B cell (primary cell): ENCODE measurements around the gene MAP3K2. TPM values are rescaled to one million over a fixed set of nuclear protein-coding genes. Genes with fewer than 3 reads are reported as not detected.

Source experiments
- ATAC-seq: fragments of 200-7000 bp; cut with Tn5 transposase; one replicate; pipeline ENCODE4 v1.10.0; 2021; ENCODE audit warnings: low read depth, mild to moderate bottlenecking, moderate number of reproducible peaks, moderate library complexity
- CTCF ChIA-PET: fragments of 350-600 bp; sonication (Branson Sonifier 250); formaldehyde crosslinking; loops from one replicate; lab custom pipeline; 2021; ENCODE audit warnings: antibody characterized with exemption, inconsistent platforms; lab: Charles Lee
- POLR2A ChIA-PET: fragments of 350-600 bp; sonication (Branson Sonifier 250); formaldehyde crosslinking; loops from one replicate; lab custom pipeline; 2021; ENCODE audit warnings: antibody characterized with exemption; lab: Charles Lee
- DNase-seq: peaks from one replicate; pipeline ENCODE4 v3.0.0; 2013
- H2AFZ ChIP-seq: 2 replicates; pipeline ENCODE4 v1.6.1; 2012; ENCODE audit warnings: mild to moderate bottlenecking, low read depth, low read length; ENCODE audit not compliant: insufficient read depth, poor library complexity, severe bottlenecking
- H3K27ac ChIP-seq, 2 donors: 1 replicate in 1 of 2; 2 replicates in 1 of 2; pipeline ENCODE4 v1.5.1; 2012 to 2013; ENCODE audit warnings: low read length in 2 of 2, mild to moderate bottlenecking in 2 of 2, moderate library complexity in 1 of 2
- H3K27me3 ChIP-seq, 4 experiments: fragments of 200-600 bp in 1 of 4; sonication (generic) in 1 of 4; replicated peaks in 1 of 4; 1 replicate in 2 of 4; 2 replicates in 2 of 4; pipeline versions ENCODE4 v1.6.1 to v1.7.0; 2013 to 2016; ENCODE audit warnings: low read length in 3 of 4, mild to moderate bottlenecking in 2 of 4, mixed read lengths in 1 of 4, moderate library complexity in 1 of 4; ENCODE audit not compliant: insufficient read depth in 4 of 4, control insufficient read depth in 3 of 4; ENCODE audit errors: control extremely low read depth in 1 of 4
- H3K36me3 ChIP-seq, 2 experiments: replicated peaks in 1 of 2; 1 replicate in 1 of 2; 2 replicates in 1 of 2; pipeline versions ENCODE4 v1.6.1 to v1.7.1; 2013; ENCODE audit warnings: low read length in 1 of 2; ENCODE audit not compliant: insufficient read depth in 2 of 2, control insufficient read depth in 1 of 2; ENCODE audit errors: control extremely low read depth in 1 of 2, extremely low read depth in 1 of 2
- H3K4me1 ChIP-seq, 2 donors: fragments of 200-600 bp in 1 of 2; sonication (generic) in 1 of 2; 1 replicate in 1 of 2; 2 replicates in 1 of 2; pipeline versions ENCODE4 v1.5.1 to v1.6.1; 2013 to 2017; ENCODE audit warnings: low read length in 2 of 2; ENCODE audit not compliant: control insufficient read depth in 2 of 2, insufficient read depth in 2 of 2
- H3K4me2 ChIP-seq: replicated peaks from 2 replicates; pipeline ENCODE3; 2012; ENCODE audit warnings: mild to moderate bottlenecking, low read depth, low read length; ENCODE audit not compliant: poor library complexity, severe bottlenecking
- H3K4me3 ChIP-seq, 5 experiments: fragments of 200-600 bp in 1 of 5; sonication (generic) in 1 of 5; 1 replicate in 3 of 5; 2 replicates in 2 of 5; pipeline versions ENCODE4 v1.5.1 to v1.7.0; 2011 to 2016; ENCODE audit warnings: low read length in 4 of 5, mild to moderate bottlenecking in 4 of 5, low read depth in 2 of 5, control low read depth in 1 of 5, moderate library complexity in 1 of 5; ENCODE audit not compliant: insufficient read depth in 1 of 5; ENCODE audit errors: control extremely low read depth in 1 of 5, extremely low read depth in 1 of 5
- H3K79me2 ChIP-seq: fragments of 200-600 bp; sonication (generic); one replicate; pipeline ENCODE4 v1.6.0; 2016; ENCODE audit warnings: low read length; ENCODE audit not compliant: control insufficient read depth, insufficient read depth
- H3K9ac ChIP-seq: fragments of 200-600 bp; sonication (generic); 2 replicates; pipeline ENCODE4 v1.6.1; 2017; ENCODE audit warnings: mild to moderate bottlenecking, low read length, moderate library complexity
- H3K9me3 ChIP-seq, 3 donors: one replicate each; pipeline versions ENCODE4 v1.6.1 to v1.7.1; 2013; ENCODE audit warnings: low read length in 2 of 3; ENCODE audit not compliant: control insufficient read depth in 2 of 3, insufficient read depth in 1 of 3; ENCODE audit errors: control extremely low read depth in 1 of 3
- H4K20me1 ChIP-seq: 2 replicates; pipeline ENCODE4 v1.6.0; 2012; ENCODE audit warnings: mild to moderate bottlenecking, low read length; ENCODE audit not compliant: insufficient read depth, control insufficient read depth, poor library complexity, severe bottlenecking
- H3K27ac Mint-ChIP-seq: one replicate; pipeline ENCODE4 v1.8.0; 2021; ENCODE audit warnings: mixed read lengths
- H3K27me3 Mint-ChIP-seq: one replicate; pipeline ENCODE4 v1.8.0; 2021; ENCODE audit warnings: mixed read lengths
- H3K4me1 Mint-ChIP-seq: one replicate; pipeline ENCODE4 v1.8.0; 2021; ENCODE audit warnings: mixed read lengths
- H3K4me3 Mint-ChIP-seq: one replicate; pipeline ENCODE4 v1.8.0; 2021; ENCODE audit warnings: mixed read lengths
- H3K9me3 Mint-ChIP-seq: one replicate; pipeline ENCODE4 v1.8.0; 2022; ENCODE audit warnings: mixed read lengths; ENCODE audit not compliant: insufficient read depth
- EZH2 ChIP-seq: IDR thresholded peaks from 2 replicates; pipeline ENCODE4 v1.6.1; 2012; ENCODE audit warnings: borderline replicate concordance, low read depth, mild to moderate bottlenecking, moderate library complexity, low read length; ENCODE audit not compliant: insufficient read depth, poor library complexity, severe bottlenecking
- WGBS: methylation state at CpG from one replicate; pipeline ENCODE4 v1.1.5; 2013; ENCODE audit warnings: missing lambda C conversion rate; ENCODE audit not compliant: insufficient coverage; 5-methylcytosine and 5-hydroxymethylcytosine counted together
- intact Hi-C: fragments of 100-400 bp; cut with micrococcal nuclease; formaldehyde crosslinking; loops from one replicate; pipeline ENCODE4 v1.10.0; 2022
- polyA plus RNA-seq: library from polyadenylated mRNA; depleted of rRNA; stranded (reverse); fragments of >200 nt; gene quantifications from 2 replicates; pipeline ENCODE4 v1.2.3, GENCODE V29; 2012
- total RNA-seq, 2 donors: library from RNA; stranded (reverse); fragments of 120-200 nt in 1 of 2; gene quantifications; 1 replicate in 1 of 2; 2 replicates in 1 of 2; pipeline versions ENCODE4 v1.2.3 to v1.2.4, GENCODE V29; 2013 to 2022
- TF ChIP-seq, protein P1 (sequence below): fragments of 200-600 bp; IDR thresholded peaks from one replicate; pipeline ENCODE4 v1.8.0; 2022; ENCODE audit warnings: antibody characterized with exemption, mild to moderate bottlenecking

Gene MAP3K2
- total and polyA plus RNA-seq, 2 donors (not counting 1 experiment from before 2014, with no cell fraction given), result 9.9 to 118 TPM

DNA sequence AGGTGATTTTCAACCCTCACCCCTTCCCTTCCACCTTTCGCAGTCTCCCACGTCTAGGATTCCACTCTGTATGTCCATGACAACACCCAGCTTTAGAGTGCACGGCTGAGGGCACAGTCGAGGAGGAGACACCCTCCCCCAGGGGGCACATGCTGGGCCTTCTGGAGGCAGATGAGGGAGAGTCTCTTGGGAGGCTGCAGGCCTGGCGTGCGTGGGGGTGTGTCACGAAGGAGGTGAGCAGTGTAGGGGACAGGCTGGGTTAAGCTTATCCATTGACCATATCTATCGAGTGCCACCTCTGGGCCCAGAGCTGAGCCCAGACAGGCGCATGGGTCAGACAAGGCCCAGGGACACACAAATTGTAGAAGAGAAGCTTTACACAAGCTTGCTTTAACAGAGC, 49.3 kb upstream of the MAP3K2 start:
- Histone ChIP-seq H3K36me3 (no peaks in the 10 kb centered on the region), H3K4me3 (no peak overlapping the region), H4K20me1 (no peaks in the 10 kb centered on the region), H3K79me2 (no peaks in the 10 kb centered on the region), H2AFZ (no peak overlapping the region), H3K9ac (no peak overlapping the region), H3K27me3 (no peaks in the 10 kb centered on the region), H3K27ac (no peak overlapping the region), H3K4me1 (no peaks in the 10 kb centered on the region), H3K9me3 (peaks cover 0 to 19% (median 11%) of the 10 kb centered on the region in 3 donors), H3K4me2 (no peak overlapping the region)
- TF ChIP-seq EZH2, result no peak
- TF ChIP-seq, protein P1, sequence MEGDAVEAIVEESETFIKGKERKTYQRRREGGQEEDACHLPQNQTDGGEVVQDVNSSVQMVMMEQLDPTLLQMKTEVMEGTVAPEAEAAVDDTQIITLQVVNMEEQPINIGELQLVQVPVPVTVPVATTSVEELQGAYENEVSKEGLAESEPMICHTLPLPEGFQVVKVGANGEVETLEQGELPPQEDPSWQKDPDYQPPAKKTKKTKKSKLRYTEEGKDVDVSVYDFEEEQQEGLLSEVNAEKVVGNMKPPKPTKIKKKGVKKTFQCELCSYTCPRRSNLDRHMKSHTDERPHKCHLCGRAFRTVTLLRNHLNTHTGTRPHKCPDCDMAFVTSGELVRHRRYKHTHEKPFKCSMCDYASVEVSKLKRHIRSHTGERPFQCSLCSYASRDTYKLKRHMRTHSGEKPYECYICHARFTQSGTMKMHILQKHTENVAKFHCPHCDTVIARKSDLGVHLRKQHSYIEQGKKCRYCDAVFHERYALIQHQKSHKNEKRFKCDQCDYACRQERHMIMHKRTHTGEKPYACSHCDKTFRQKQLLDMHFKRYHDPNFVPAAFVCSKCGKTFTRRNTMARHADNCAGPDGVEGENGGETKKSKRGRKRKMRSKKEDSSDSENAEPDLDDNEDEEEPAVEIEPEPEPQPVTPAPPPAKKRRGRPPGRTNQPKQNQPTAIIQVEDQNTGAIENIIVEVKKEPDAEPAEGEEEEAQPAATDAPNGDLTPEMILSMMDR, result no peak
- intact Hi-C loops, result no loop called here
- Mint-ChIP-seq H3K9me3 (no peaks in the 10 kb centered on the region), H3K4me3 (no peak overlapping the region), H3K4me1 (no peaks in the 10 kb centered on the region), H3K27me3 (no peaks in the 10 kb centered on the region), H3K27ac (no peak overlapping the region)
- ATAC-seq (no peak), DNase-seq (no peak)
- 100% methylated on average over 2 of the region's 9 CpGs for WGBS
- ChIA-PET CTCF (interaction anchor here (0.6 to 0.9 kb wide), 2 partner anchors 23 to 26 kb away, joined by 3 to 4 read pairs; no protein-coding TSS in a partner anchor), POLR2A (no interaction called here)

- Histone ChIP-seq H3K36me3 (no peaks in the 10 kb centered on the region), H3K79me2 (no peaks in the 10 kb centered on the region), H3K4me2 (no peak overlapping the region), H3K27me3 (no peaks in the 10 kb centered on the region), H3K4me1 (no peaks in the 10 kb centered on the region), H3K9ac (no peak overlapping the region), H3K9me3 (peaks cover 0 to 5% (median 0%) of the 10 kb centered on the region in 3 donors), H2AFZ (no peak overlapping the region), H3K4me3 (no peak overlapping the region), H4K20me1 (no peaks in the 10 kb centered on the region), H3K27ac (no peak overlapping the region)
- POLR2A ChIA-PET, result no interaction called here
- no peak for TF ChIP-seq EZH2
- TF ChIP-seq, protein P1, result no peak
- intact Hi-C loops, result no loop called here
- Mint-ChIP-seq H3K4me1 (no peaks in the 10 kb centered on the region), H3K4me3 (no peak overlapping the region), H3K9me3 (no peaks in the 10 kb centered on the region), H3K27ac (no peak overlapping the region), H3K27me3 (no peaks in the 10 kb centered on the region)
- CTCF ChIA-PET, result interaction anchor here (1.7 kb wide), 1 partner anchor 45 kb away, joined by 4 read pairs; no protein-coding TSS in a partner anchor
- ATAC-seq, result no peak
- WGBS, result 100% methylated on average over 3 of the region's 6 CpGs
- no peak for DNase-seq
These were observed 46.7 kb upstream of the MAP3K2 start for GRCh38 chr2:127434515-127434914.
